DMS 273 treated with DMSO at 0.1 percent for 48 hours (cell line): Measurements from ENCODE around the gene RNASE8.

Experiments used
- DNase-seq: peaks from one replicate; lab custom pipeline; 2025; lab: John Stamatoyannopoulos, UW

The RNASE8 gene

DNA sequence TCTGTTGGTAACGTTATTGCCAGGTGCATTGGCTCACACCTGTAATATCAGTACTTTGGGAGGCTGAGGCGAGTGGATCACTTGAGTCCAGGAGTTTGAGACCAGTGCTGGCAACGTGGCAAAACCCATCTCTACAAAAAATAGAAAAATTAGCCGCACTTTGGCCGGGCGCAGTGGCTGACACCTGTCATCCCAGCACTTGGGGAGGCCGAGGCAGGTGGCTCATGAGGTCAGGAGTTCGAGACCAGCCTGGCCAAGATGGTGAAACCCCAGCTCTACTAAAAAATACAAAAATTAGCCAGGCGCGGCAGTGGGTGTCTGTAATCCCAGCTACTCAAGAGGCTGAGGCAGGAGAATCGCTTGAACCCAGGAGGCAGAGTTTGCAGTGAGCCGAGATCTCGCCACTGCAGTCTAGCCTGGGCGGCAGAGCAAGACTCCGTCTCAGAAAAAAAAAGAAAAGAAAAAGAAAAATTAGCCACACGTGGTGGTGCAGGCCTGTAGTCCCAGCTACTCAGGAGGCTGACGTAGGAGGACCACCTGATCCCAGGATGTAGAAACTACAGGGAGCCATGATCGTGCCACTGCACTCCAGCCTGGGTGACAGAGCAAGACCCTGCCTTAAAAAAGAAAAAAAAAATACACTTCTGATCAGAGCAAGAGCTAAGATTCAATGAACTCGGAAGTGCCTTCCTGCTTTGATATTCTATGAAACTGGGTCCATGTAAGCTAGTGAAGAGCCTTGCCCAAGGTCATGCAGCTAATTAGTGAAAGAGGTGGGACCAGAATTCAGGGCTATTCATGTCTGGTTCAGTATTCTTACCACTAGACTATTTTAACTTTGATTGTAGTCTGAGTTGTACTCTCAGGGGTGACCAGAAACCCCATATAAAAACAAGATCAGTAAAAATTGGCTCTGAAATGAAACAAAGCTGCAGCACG is 4.2 kb upstream of the RNASE8 start:
- no peak for DNase-seq

DNA sequence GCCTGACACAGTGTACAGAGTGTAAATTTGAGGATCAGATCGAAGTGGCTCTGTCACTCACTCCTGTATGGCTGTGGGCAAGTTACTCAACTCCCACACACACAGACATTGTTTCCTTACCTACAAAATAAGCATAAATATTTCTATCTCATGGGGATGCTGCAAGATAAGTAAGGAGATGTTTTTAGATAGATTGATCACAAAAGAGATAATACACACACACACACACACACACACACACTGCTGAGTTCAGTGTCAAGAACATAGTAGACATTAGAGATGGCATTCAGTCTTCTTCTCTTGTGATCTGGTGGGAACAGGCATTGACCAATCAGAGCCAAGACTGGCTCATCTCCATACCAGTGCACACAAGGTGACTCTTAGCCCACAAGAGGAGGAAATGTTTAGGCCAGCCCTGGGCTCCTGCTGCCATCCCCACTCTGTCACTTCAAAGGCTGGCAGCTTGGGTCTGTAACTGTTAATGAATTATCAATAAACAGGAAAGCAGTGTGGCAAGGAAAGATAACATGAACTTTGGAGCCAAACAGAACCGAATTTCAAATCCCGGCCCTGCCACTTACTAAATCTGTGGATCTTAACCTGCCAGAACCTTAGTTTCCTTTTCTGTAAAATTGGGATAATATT is 3.4 kb upstream of the RNASE8 start:
- DNase-seq: no peak

DNA sequence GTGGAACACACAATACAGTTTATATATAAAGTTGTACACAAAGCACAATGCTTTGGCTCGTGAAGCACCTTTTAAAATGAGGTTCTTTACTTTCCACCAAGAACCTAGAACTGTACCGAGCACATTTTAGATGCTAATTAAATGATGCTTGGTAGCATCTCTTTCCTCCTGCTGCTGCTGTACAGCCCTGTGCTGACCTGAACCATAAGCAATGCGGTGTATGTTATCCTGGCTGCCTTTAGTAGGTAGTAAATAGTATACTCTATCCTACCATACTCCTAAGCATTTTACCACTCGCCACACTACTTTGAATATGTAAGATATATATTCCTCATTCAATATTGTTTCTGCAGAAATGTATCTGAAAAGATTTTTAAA is 2.9 kb upstream of the RNASE8 start:
- no peak for DNase-seq

DNA sequence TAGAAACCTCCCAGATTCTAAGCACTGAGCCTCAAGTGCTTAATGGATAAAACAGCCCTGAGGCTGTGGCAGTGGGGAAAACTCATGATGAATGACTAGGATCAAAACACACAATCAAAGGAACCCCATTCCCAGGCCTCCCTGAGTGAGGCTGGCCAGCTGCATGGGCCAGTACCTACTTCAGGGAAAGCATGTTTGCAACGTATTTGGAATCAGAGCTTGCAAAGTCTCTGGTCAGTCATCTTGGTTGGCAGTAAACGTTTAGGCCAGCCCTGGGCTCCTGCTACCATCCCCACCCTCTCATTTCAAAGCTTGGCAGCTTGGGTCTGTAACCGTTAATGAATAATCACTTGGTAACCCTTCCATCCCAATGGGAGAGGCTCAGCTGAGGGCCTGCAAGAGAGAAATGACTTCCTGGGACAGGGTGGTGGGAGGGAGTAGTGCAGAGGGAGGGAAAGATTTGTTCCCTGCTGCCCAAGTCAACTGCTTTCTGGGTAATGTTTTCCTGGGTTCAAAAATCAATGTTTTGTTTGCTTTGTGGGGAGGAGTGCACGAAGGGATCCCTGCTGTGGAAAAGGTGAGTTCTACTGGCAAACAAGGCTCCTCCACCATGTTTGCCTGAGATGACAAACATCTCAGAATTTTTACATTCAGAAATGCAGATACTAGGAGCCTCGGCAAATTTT is 2.0 kb upstream of the RNASE8 start:
- DNase-seq: no peak

DNA sequence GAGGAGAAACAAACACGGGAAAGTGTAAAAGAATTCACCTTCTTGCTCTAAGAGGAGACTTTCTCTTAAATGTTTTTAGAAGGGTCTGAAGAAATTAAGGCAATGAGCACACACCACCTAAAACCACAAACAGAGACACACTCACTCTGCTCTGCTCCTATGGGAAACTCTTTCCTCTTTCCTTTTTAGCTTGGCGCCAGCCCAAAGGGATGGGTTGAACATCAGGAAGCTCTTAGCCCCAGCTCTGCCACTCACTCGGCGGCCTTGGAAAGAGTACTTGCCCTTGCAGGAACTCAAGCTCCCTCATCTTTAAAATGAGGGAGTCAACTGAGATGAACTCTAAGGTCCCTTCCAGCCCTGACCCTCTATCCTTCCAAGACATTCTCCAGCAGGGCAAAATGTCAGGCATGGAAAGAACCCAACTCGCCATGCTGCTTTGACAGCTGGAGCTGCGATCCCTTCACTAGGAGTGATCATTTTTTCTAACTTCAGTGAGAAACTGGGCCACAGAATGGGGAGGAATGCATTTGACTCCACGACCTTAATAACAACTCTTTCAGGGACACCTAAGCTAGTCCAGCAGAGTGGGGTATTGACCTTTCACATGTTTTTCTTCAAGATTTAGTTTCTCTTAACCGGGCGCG is 980 bp upstream of the RNASE8 start:
- no peak for DNase-seq

DNA sequence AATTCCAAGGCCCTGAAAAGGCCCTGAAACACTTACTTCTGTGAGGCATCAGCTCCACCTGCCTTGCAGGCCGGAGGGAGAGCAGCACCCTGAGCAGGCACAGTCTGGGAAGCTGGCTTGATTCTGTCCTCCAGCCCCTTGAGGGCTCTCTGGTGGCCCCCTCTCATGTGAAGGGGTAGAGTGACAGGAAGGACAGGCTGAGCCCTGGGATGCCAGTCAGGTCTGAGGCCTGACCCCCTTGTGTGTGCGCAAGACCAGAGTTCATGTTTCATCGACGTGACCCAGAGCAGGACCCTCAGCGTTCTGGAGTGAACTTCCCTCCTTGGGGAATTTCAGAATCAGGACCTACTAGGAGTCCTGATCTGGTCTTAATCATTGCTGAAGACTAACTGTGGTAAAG is 1.3 kb downstream of the RNASE8 start:
- DNase-seq: no peak

DNA sequence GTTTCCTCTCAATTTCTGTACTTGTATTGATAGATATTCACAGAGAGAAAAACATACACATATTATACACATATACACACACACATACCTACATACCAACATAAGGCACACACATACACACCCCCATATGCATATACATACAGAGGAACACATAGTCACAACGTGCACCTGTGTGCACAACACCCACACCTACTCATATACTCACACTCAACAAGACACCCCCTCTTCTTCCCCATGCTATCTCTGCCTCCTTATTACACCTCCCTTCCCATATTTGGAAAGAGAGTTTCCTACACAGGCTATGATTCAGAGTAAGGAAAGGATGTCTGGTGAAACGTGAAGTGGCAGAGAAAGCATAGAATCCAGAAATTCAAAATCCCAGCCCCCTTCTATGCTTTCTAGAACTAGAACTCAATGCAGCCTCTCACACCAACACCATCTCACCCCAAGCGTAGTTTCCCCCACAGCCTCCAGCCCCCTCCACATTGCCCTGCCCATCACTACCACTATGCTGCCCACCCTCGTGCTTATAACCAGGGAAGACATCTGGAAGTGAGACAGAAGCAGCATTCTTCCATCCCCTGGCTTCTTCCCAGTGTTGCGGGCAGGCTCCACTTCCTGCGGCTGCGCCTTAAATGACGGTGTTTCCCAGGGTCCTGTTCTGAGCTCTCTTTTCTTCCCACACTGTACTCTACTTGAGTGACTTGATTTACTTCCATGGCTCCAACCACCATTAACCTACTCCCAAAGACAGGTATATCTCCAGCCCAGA is 2.4 kb downstream of the RNASE8 start:
- DNase-seq: no peak

DNA sequence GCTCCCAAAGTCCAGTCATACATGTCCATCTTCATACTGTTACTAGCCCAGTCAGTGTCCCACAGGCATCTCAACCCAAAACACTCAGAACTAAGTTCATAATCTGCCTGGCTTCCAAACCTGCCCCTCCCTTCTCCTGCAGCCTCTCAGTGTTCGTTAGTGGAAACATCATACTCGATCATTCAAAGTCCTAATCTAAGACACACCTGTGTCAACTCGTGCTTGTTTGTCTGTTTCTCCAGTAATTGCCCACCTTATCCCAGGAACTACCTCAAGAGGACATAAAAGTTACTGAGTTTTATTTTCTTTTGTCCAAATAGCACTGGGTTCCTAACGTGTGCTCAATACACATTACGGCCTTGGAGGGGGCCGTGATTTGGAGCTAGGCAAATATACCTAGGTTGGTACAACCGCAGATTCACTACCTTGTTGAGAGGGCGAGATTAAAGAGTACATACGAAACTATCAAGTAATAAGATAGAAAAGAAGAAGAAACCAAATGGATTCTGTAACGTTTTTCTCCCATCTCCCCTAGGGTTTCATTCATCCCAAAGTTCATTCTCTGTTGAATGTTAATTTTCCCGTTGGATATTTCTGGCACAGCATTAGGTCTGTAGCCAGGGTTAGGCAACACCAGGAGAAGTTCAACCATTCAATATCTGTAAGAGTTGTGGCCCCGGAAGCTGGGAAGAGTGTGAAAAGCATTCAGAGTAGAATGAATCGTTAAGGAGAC is 3.2 kb downstream of the RNASE8 start:
- no peak for DNase-seq

DNA sequence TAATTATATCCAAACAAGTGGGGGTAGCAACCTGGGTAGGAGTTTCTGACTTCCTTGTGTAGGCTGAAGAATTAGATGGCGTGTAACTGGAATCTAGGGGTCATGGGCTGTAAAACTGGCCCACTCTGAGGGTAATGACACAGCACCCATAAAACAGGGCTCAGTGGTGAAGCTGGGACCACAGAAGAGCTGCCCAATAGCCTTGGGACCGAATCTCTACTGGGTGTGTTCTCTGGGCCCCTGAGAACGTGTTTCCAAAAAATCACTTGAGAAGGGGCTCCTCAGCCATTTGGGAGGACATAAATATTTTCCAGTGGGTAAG is 3.7 kb downstream of the RNASE8 start:
- DNase-seq: no peak

DNA sequence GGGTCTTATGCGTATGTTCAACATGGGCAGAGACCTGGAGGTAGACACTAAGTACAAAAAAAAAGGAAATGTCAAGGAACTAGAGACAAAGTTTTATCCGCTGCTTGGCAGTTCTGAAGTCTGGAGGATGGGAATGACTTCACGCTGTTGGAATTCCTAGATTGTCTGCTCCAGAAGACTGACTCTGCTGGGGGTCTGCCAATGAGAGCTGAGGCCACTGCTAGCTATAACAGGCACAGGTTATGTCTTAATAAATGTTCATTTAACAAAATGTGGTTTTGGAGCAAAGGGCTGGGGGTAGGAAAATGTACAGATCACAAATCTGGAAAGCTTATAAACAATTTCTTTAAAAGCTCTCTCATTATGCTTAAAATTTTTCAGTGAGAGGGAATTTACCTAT is 5.9 kb downstream of the RNASE8 start:
- DNase-seq: no peak

DNA sequence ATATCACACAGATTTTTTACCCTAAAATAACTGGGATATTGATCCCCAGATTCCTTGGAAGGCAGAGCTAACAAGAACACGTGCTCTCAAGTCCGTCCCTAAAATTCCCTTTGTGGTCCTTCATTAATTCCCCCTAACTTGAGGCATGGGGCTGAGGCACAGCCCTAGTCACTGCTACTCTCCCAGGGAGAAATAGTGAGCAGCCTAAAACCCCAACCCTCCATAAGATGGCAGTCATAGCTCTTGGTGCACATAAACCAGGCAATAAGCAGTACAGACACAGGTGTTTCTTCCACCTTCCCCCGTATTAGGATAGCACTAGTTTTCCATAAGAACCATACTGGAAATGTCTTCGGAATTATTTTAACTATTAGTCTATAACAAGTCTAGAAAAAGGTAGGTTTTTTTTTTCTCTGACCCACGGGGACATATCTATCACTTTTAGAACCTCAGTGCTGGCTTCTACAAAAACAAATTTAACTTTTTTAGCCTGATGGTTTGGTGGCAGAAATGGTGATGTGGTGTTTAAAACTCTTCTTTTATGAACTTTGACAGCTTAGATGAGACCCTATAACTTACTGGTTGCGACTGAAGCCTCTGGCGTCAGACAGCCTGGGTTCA is 9.4 kb downstream of the RNASE8 start:
- no peak for DNase-seq

DNA sequence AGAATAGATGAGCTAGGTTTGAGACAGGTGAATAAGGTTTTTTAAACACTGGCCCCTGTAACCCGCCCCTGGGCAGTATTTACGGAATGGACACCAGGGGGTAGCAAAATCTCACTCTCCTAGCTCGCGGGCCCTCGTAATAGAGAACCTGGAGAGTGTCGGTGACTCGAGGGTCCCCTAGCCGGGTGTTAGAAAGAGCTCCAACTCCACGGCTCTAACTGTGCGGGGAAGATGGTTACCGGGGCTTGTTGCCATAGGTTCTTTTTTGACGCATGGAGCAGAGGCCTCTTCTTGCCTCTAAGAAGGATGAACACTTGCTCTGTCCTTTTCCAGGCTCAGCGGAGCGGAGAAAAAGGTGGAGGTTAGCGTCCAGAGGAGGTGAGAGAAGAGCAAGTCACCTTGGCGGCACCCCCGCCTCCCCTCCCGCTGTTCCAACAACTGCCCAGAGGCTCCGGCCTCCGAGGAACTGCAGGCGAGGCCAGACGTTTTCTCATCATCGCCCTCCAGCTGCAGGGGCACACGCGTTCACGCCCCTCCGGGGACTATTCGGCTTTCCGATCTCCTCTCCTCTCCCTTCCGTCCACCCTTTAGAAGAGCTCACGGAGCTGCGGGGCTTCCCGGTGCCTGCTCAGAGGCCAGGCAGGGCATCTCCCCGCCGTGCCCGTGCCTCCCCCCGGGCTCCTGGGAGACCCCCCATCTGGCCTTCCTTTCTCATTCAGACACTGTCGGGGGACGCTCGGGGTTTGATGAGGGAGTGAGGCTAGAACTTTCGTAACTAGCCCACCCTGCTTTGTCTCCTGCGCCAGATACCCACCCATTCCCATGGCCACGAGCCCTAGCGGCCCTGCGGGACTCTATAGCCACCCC is 11.1 kb downstream of the RNASE8 start:
- peak; percentile 14 for DNase-seq

DNA sequence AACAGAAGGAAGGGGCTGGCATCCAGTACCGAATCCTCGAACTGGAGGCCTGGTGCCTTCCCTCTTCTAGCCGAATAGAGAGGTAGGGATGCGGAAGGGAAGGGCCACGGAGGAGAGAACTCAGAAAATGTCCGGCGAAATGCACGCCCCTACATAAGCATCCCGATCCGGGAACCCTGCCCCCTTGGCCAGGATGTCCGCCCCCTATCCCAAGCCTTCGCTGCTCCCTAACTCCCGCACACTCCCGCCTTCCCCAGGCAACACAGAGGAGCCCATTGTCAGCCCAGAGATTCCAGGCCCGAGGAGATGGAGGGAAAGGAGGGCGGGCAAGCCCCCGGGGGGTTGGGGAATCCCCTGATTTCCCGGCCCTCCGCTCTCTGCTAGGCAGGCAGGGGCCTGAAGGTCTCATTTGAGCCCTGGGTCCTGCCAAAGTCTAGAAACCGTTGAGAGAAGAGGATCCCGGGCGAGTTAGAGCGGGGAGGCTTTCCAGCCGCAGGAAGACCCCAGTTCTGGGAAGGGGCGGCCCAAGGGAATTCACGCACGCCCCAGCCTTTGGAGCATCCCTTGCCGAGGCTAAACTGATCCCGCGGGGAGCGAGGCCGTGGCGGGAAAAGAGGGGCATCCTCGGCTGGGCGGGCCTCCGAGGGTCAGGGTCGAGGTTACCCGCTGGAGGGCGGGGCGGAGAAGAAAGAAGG is 11.9 kb downstream of the RNASE8 start:
- no peak for DNase-seq

DNA sequence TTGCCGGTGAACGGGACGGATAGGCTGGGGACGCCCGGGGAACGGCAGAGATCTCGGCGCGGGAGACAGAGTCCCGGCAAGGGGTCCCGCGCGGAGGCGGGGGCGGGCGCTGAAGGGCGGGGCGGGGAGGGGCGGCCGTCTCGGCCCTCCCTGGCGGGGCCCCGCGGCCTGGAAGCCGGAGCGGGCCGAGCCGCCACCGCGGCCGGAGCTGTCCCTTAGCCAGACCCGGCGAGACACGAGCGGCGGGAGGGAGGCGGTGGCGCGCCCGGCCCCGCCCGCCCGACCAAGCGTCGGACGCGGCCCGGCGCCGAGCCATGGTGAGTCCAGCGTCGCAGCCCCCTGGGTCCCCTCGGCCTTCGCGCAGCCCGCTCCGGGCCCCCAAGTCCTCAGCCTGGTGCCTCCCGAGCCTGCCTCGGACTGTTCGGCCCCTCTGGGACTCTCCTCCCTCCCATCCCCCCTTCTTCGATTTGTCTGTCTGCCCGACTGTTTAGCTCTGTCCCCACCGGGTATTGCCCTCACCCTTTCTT is 12.5 kb downstream of the RNASE8 start, which contains the start of gene ARHGEF40:
Gene ARHGEF40 (plus strand): TSS at position 222 of the 527 bp plus-strand sequence. CDS start 93 bp downstream, at position 315.
- no peak for DNase-seq

DNA sequence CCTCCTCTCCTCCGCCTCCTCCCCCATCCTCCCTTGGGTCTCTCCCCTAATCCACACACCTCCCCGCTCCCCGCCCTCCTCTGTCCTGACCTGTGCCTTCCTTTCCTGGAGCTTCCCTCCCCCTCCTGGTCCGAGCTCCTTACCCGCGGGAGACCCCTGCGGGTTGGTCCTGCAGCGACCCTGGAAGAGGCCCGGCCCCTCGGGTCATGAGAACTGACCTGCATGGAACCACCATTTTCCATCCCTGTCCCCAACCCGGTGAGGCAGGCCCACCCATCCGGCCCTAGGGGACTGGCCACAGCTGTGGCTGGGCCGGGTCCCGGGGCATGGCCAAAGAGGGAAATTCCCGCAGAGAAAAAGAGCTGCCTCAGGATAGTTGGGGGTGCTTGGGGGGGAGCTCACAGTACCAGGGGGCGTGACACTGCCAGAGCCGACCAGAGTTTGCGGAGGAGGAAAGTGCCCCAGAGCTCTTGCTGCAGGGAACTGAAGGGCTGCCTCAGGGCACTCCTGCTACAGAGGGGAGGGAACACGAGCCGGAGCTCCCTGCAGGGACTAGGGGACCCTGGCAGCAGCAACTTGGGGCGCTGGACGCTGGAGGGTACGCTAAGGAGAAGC is 13.1 kb downstream of the RNASE8 start:
- no peak for DNase-seq

DNA sequence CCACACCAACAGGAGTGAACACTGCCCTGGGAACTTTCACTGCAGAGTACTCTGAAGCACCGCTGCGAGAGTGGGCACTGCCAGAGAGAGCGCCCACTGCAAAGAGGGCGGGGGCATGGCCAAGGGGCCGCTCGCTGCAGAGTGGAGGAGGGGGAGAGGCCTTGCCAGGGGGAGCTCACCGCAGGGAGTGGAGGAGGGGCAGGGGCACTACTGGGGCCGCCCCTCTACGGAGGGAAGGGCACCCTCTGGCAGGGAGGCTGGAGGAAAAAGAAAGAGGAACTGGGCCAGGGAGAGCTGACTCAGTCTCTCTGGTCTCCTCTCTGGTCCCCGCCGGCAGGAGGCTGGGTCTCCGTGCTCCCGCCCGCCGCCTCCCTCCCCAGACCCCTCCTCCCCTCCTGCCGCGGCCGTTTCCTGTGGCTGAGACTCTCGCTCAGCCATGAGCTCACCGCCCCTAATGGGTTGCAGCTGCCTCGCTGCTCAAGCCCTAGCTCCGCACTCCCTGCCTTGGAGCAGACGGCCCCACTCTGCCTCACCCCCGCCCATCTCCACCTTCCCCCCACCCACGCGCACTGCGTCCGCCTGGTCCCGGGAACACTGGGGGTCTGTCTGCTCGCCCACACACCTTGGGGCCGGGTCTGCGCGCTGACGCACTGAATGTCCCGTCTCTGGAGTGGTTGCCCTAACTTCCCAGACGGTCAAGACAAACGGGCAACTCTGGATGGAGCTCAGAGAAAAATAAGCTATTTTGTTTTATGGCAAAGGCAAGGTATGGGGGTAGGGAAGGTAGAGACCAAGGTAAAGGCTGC is 13.8 kb downstream of the RNASE8 start:
- peak; percentile 35 for DNase-seq

DNA sequence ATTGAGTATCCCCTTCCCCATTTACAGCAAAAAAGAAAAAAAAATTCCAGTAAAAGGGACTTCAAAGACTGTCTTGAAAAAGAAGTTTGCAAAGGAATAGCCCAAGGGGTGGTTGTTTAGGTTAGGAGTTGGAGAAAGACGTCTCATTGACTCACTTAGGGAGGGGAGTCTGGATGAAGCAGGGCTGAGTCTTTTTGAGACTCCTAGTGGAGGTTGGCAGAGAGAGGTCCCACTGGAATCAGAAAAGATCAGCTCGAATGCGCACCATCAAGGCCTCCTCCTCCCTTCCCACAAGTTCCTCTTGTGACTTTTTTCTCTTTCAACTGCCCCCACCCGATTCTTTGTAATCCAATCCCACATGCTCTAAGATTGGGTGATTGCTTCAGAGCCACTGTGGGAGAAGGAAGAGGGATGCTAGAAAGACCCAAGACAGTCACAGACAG is 14.4 kb downstream of the RNASE8 start:
- DNase-seq: no peak
